Measurements from ENCODE around the gene TTLL7. TPM values are rescaled to one million over a fixed set of nuclear protein-coding genes. Genes with fewer than 3 reads are reported as not detected.

TTLL7 gene
- total and polyA plus RNA-seq, 12 donors = 0.06 to 7.6 (median 2.6) TPM

- intact Hi-C loops (cut with DNase I) = no loop called here
- WGBS, 4 donors = 55 to 82% (median 80%) methylated on average over 2 of the region's 2 CpGs
- no peaks in the 10 kb centered on the region for H3K9me3 ChIP-seq (replicated peaks in 1 of 3)
- no peak overlapping the region for H3K4me3 ChIP-seq
- no peaks in the 10 kb centered on the region for H3K27me3 ChIP-seq
- no peak for DNase-seq
- H3K4me1 ChIP-seq (replicated peaks in 1 of 2) = no peaks in the 10 kb centered on the region
- no peak overlapping the region for H3K27ac ChIP-seq
- TF ChIP-seq CTCF (IDR thresholded peaks at IDR 0.05) (no peak), POLR2A (IDR thresholded peaks at IDR 0.05) (no peak)
- no peaks in the 10 kb centered on the region for H3K36me3 ChIP-seq (replicated peaks in 1 of 2)
These were observed 37.2 kb downstream of the TTLL7 start for GRCh38 chr1:83961571-83962295.

- Histone ChIP-seq H3K4me3 (no peak overlapping the region), H3K36me3 (replicated peaks in 1 of 2) (no peaks in the 10 kb centered on the region), H3K27me3 (no peaks in the 10 kb centered on the region), H3K27ac (no peak overlapping the region), H3K9me3 (replicated peaks in 1 of 3) (no peaks in the 10 kb centered on the region), H3K4me1 (replicated peaks in 1 of 2) (no peaks in the 10 kb centered on the region)
- TF ChIP-seq POLR2A (IDR thresholded peaks at IDR 0.05) = no peak
- DNase-seq = no peak
- intact Hi-C loops (cut with DNase I) = no loop called here
These were observed 38.2 kb downstream of the TTLL7 start for GRCh38 chr1:83960669-83961277.

GRCh38 chr1:83959824-83960498 lies 39.0 kb downstream of the TTLL7 start:
- intact Hi-C loops (cut with DNase I) = no loop called here
- WGBS, 4 donors = 77 to 83% (median 80%) methylated on average over 1 of the region's 1 CpG
- DNase-seq = no peak

GRCh38 chr1:83958704-83959103 lies 40.2 kb downstream of the TTLL7 start:
- TF ChIP-seq CTCF (IDR thresholded peaks at IDR 0.05) (no peak), POLR2A (IDR thresholded peaks at IDR 0.05) (no peak)
- no peak for DNase-seq
- no peaks in the 10 kb centered on the region for H3K9me3 ChIP-seq (replicated peaks in 1 of 3)
- H3K27me3 ChIP-seq = no peaks in the 10 kb centered on the region
- intact Hi-C loops (cut with DNase I) = no loop called here
- no peak overlapping the region for H3K27ac ChIP-seq
- no peak overlapping the region for H3K4me3 ChIP-seq
- no peaks in the 10 kb centered on the region for H3K36me3 ChIP-seq (replicated peaks in 1 of 2)
- no peaks in the 10 kb centered on the region for H3K4me1 ChIP-seq (replicated peaks in 1 of 2)

More at GRCh38 chr1:83959824-83960498, 39.0 kb downstream of the TTLL7 start:
- Histone ChIP-seq H3K4me3 (no peak overlapping the region), H3K27me3 (no peaks in the 10 kb centered on the region), H3K4me1 (replicated peaks in 1 of 2) (no peaks in the 10 kb centered on the region), H3K27ac (no peak overlapping the region), H3K9me3 (replicated peaks in 1 of 3) (no peaks in the 10 kb centered on the region), H3K36me3 (replicated peaks in 1 of 2) (no peaks in the 10 kb centered on the region)
- TF ChIP-seq POLR2A (IDR thresholded peaks at IDR 0.05) (no peak), CTCF (IDR thresholded peaks at IDR 0.05) (no peak)
